ENCODE results near the gene CD6.

GRCh38 chr11:61065955-61066638 lies 94.6 kb downstream of the CD6 start:
- TF ChIP-seq CTCF (IDR thresholded peaks at IDR 0.05 in 8 of 11, conservative IDR thresholded peaks at IDR 0.05 in 3 of 11) = no peak
- no peak for TF ChIP-seq POLR2AphosphoS5 (IDR thresholded peaks at IDR 0.05)
- TF ChIP-seq POLR2A (IDR thresholded peaks at IDR 0.05) = no peak
